Left lobe of liver (tissue), 2 donors: ENCODE results near the gene ERC1. TPM values are rescaled to one million over a fixed set of nuclear protein-coding genes. Genes with fewer than 3 reads are reported as not detected.
"Not testable (repeated sequence)": the region's sequence is repeated elsewhere in the genome, so short reads cannot be mapped to it uniquely, and the experiment has no call there.

Source experiments
- ATAC-seq: fragments of 200-7000 bp; cut with Tn5 transposase; one replicate; pipeline ENCODE4 v1.9.1; 2020; ENCODE audit warnings: mild to moderate bottlenecking, moderate library complexity
- DNase-seq: peaks from one replicate; pipeline ENCODE4 v3.0.0-alpha.2; 2020; ENCODE audit warnings: low spot score
- total RNA-seq: library from RNA; stranded (reverse); gene quantifications from one replicate; pipeline ENCODE4 v1.2.1, GENCODE V29; 2021
- donor health status: DM: no; HTN: no; CAD: no; lungs with moderate emphysema.
- donor health status: DM: no; HTN: yes; CAD: no.

The ERC1 gene
- total RNA-seq, 1 donor from 2014 or later: 27.8 TPM

DNA sequence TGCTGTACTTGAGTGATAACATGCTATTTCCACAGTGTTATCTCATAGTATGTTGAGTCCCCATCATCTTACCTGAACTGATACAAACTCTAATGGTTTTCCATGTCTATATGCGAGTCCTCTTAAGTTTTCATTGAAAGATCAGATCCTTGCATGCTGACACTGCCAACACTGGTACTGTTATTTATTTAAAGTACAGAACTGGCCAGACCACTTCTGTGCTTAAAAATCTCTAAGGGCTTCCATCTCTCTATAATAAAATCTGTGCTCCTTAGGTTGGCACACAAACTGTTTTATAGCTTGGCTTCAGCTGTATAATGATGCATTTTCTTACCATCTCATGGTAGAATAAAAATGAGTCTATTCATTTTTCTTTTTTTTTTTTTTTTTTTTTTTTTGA is 188.1 kb downstream of the ERC1 start:
- DNase-seq (no peak), ATAC-seq (no peak)

DNA sequence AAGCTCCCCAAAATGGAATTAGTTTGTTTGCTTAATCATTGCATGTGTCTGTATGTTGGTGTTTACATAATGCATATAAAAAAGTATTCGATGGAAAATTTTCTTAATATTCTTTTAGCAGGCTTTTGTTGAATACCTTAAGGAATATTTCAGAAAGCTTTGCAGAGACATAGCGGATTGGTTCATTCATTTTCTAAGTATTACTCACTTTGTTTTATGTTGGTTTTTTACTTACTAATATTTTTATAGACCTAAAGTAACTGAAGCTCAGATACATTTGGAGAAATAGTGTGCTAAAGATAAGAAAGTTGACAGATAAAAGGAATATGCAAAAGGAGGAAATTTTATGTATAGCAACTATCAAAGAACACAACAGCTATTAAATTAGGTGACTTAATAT is 191.0 kb downstream of the ERC1 start:
- DNase-seq (no peak), ATAC-seq (no peak)

DNA sequence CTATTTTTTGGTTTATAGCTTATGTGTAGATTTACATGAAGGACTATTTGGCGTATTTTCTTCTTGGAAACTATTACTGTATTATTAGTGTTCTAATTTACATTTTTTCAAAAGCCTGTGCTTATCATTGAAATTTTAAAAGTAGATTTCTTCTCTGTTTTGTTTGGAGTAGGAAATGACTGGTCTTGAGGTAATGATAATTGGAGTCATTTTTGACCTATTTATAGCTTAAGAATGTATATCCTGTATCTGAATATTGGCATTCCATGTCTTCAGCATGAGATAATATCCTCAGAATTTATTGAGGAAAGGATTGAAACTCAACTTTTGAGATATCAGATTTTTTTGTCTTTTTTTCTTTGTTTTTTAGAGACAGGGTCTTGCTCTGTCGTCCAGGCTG is 193.4 kb downstream of the ERC1 start:
- no peak for ATAC-seq
- DNase-seq: no peak

DNA sequence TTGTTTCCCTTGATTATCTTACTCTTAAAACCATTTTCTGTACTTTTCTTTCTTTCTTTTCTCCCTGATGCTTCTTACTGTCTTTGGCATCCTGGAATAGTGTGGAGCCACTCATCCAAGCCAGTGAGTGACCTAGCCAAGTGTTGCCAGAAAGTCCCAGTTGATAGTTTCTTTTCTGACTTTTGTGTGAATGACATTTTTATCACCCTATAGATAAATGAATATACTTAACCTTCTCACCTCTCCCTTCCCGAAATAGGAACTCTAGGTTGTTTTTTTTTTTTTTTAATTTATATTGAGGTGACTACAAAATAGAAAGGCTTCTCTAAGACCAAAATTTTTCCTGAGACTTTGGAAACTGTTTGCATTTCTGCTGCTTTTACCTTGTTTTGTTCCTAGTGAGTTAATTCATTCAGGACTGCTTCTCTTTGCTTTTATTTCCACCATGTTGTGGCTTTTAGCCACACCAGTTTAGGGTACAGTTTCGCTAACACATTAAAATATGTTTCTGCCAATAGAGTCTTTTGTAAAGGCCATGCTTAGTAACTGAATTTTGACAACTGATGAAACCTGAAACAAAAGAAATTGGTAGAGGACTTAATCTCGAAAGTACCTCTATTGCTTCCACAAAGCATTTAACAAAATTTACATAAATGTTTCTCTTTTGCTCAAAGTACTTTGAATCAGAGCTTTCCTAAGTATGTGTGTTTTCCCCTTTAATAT is 194.6 kb downstream of the ERC1 start:
- ATAC-seq (no peak), DNase-seq (no peak)

DNA sequence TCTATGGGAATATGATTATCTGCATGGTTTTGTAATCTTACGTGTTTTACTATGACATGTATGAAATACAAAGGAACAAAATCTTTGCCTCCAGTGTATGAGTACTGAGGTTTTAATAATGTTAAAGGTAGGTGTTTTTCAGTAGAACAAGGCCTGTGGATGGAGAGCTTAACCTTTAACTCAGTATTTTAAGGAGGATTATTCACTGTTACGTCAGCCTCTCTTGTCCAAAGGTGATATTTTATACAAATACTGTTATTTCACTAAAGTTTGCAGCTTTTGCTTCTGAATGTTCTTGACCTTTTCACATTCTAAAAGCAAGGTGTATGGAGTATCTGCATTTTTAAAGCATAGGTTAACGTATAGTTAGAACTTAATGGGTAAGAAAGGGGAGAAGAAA is 195.3 kb downstream of the ERC1 start:
- peak; percentile 79 for ATAC-seq
- no peak for DNase-seq

DNA sequence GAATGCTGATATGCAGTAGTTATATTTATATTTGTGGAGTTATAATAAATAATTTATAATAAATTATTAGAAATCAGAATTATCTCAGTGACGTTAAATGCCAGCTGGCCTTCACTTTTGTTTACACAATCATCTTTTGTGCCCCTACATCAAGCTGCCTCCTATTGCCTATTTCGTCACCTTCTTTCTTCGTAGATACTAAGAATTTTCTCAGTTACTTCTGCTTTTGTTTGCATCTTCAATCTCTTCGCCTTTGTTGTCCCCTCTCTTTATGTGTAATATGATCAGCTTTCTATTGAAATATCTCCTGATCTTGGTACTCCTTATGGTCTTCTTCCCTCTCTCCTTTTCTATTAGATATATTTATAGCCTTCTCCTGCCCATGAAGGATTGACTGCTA is 197.0 kb downstream of the ERC1 start:
- no peak for DNase-seq

DNA sequence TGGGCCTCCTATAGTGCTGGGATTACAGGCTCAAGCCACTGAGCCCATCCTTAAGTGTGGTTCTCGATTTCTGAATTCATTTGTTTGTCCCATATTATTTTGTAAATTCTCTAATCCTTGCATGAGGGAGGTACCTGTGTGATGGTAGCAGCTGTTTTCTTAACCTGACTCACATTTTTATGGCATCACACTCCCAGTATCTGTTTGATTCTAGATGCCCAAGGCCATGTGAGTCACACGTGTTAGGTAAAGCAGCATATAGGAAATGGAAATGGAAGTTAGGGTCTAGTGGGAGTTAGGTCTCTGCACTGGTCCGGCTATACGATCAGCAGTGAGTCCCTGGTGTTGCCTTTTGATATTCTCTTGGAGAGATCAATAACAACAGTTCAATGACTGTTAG is 198.1 kb downstream of the ERC1 start:
- DNase-seq: no peak
- ATAC-seq: no peak

More for the DNA sequence above, 197.0 kb downstream of the ERC1 start:
- no peak for ATAC-seq

DNA sequence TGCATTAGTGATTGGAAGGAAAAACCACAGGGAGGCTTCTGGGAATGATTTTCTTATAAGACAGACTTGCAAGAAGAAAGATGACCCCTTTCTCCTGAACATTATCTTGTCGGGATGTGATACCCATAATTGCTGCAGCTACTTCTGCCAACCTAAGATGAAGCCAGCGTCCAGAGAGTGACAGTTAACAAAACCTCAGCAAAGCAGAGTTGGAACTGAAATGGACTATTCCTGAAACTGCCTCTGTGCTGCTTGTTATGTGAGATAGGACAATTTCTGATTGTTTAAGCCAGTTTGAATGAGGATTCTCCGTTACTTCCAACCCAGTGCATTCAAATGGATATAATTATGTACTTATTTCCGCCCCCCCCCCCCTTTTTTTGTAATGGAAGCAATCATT is 204.5 kb downstream of the ERC1 start:
- DNase-seq (no peak), ATAC-seq (no peak)

DNA sequence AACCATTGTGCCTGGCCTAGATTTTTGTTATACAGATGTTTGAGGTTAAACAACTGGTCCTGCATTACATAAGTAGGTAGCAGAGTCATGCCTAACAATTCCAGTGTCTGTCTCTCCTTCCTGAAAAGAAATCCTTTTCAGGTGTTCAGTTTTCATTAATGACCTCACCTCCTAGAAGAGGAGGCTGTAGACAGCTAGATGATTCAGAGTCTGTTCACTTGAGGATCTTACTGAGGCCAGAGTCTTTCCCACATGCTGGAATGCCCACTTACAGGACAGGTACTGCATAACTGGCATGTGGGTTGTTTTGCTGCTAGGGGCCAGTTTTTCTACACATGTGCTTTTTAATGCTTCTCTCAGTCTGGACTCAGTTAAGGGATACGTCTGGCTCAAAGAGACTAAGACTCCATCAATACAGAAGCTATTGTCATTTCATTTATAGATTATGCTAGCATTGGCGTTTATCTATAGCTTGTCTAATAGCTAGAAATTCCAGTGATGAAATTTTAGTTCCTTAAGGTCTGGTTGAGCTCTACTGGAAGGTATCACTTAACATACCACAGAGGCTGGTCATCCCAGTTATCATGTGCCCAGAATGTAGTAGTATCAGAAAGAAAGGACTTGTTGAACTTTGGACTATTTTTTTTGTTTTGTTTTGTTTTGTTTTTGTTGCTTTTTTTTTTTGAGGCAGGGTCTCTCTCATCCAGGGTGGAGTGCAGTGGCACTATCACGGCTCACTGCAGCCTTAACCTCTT is 206.4 kb downstream of the ERC1 start:
- DNase-seq (no peak), ATAC-seq (no peak)

DNA sequence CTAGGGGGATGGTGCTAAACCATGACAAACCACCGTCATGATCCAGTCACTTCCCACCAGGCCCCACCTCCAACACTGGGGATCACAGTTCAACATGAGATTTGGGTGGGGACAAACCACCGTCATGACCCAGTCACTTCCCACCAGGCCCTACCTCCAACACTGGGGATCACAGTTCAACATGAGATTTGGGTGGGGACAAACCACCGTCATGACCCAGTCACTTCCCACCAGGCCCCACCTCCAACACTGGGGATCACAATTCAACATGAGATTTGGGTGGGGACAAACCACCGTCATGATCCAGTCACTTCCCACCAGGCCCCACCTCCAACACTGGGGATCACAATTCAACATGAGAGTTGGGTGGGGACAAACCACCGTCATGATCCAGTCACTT is 207.8 kb downstream of the ERC1 start:
- ATAC-seq: not testable (repeated sequence)

DNA sequence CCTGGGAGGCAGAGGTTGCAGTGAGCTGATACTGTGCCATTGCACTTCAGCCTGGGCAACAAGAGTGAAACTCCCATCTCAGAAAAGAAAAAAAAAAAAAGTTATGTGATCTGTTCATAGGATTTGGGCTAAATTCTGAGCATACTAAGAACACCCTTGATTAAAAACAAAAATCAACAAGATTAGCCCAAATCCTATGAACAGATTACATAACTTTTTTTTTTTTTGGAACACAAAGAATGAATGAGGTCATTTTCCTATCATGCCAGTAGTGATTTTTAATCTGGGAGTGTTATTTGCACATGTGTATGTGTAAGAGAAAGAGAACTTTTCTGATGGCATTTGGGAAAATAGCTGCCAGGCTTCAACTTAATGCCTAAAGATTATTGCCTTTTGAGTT is 208.7 kb downstream of the ERC1 start:
- peak; percentile 43 for ATAC-seq
- DNase-seq: no peak

More for the DNA sequence above, 207.8 kb downstream of the ERC1 start:
- DNase-seq: not testable (repeated sequence)

DNA sequence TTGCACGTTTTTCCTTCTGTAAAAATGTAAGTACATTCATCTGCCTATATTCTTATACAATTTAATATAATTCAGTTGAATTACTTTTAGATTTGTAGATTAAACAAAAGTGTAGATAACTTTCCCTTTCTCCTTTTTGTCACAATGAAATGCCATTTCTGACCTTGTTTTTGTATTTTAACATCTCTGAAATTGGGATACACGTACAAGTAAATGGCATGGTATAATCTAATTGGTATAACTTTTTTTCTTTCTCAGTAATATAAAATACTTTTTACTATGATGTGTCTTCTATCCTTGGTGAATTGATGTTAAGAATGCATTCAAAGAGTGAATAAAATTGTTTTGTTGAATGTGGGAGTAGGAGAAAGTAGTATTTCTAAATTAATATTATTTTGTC is 210.0 kb downstream of the ERC1 start:
- DNase-seq (no peak), ATAC-seq (no peak)

DNA sequence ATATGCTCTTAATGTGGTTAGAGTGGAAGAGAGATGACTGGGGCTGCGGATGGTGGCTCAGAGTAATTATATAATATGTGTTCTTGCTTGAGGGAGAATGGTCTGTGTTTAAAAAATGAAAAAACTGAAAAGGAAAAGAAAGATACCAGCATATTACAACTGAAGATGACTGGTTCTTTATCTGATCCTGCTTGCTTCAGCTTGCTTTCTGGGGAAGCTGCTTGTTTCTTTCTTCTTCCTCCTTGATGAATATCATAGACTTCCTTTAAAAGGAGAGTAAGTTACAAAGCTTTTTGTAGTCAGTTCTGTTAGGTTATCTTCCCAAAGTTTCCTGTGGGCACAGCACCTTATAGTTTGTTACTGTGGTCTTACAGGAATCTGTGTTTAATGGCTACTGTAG is 210.9 kb downstream of the ERC1 start:
- DNase-seq (no peak), ATAC-seq (no peak)

DNA sequence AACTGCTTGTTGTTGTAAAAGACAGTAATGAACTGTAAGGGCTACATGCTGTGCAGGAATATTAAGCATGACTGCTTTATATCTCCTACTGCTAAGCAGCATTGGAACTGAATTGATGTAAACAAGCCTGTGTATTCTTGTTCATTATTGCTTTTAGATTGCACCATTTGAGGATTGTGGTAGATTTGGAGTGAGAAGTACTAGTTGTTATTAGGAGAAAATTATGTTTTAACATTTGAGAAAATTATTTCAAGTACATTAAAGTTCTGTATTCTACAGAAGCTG is 212.7 kb downstream of the ERC1 start:
- DNase-seq (no peak), ATAC-seq (no peak)

DNA sequence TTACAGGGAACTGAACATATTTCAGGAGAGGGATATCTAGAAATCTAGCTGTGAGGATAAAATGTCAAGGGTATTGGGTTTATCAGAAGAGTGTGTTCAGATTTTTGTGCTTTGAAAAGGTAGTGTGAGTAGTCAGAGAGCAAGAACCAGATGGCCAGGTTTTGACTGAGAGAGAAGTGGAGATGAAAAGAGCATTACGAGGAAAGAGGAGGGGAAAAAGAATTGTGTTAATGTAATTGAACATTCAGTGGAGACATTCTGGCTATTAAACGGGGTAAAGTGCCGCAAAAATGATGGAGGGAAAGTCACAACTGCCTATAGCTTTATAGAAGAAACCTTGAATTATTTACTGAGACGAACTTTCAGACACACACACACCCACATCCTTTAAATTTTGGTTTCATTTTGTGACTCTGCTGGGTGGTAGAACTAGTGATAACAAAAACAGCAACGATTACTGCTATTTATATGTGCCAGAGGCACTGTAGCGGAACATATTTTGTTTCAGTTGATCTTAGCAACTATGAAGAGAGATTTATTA is 213.6 kb downstream of the ERC1 start:
- ATAC-seq: no peak
- no peak for DNase-seq

DNA sequence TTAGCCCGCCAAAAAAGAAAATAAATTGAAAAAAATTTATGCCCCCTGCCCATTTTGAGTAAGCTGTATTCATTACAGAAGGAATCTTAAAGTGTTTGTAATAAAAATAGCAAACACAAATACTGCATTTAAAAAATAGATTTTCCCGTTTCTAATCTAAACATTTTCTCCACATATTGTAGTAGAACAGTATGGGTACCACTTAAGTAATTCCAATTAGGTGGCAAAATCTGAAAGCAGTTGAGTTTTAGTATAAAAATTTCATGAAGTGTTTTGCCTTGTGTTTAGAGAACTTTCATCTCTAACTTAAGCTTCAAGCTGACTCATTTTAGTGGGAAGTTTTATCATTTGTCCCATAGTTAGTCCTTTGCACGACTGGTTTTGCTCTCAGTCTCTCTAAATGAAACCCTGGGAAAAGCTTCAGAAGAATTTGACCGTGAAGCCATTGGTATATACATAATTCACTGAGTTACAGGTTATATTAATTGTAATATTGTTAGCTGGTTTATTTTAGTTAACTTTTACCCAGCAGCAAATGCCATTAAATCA is 214.6 kb downstream of the ERC1 start:
- DNase-seq (no peak), ATAC-seq (no peak)

DNA sequence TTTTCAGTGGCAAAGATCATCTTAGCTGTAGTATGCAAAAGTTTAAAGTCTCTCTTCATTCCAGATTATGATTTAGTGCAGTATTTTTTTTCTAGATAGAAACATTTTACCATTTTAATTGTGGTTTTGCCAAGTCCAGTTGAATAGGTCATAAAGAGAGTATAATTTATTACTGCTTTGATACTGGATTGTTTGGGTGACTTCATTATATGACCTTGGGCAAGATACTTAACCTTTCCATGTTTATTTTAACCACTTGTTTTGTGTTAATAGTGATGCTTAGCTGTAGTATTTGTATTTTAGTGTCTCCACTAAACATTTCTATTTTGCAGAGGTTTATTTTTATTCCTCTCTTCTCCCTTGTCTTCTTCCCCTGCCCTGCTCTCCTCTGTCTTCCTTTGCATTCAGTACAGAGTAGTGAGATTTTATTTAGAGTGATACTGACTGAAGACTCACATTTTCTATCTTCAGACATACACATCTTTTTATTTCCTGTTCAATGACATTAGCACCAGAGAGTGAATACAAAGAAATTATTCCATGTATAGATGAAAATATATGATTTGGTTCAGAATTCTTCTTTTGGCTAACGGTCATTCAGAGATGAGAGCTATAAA is 215.2 kb downstream of the ERC1 start:
- no peak for ATAC-seq

DNA sequence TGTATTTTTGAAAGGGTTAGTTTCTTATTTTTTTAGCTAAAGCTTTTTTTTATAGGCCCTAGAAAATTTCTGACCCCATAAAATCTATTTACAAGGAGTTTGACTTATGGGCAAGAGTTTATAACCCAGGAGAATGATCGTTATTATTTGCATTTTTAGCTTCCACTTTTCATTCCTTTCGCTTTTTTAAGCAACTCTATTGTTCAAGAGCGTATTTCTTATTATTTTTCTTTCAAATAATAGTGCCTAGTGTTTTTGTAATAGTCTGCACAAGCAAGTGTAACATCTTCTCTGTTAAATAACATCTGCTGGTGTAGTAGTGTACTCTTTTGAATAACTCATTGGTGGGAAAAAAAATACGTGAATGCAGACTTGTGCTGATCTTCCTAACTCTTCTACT is 216.3 kb downstream of the ERC1 start:
- no peak for DNase-seq
- no peak for ATAC-seq

More for the DNA sequence above, 215.2 kb downstream of the ERC1 start:
- DNase-seq: no peak

DNA sequence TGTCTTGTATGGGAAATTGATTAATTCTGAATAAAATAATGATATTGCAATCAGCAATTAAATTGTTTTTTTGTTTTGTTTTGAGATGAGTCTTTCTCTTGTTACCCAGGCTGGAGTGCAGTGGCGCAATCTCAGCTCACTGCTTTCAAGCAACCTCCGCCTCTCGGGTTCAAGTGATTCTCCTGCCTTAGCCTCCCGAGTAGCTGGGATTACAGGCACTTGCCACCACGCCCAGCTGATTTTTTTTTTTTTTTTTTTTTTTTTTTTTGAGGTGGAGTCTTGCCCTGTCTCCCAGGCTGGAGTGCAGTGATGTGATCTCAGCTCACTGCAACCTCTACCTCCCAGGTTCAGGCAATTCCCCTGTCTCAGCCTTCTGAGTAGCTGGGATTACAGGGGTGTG is 217.7 kb downstream of the ERC1 start:
- not testable (repeated sequence) for ATAC-seq, DNase-seq

DNA sequence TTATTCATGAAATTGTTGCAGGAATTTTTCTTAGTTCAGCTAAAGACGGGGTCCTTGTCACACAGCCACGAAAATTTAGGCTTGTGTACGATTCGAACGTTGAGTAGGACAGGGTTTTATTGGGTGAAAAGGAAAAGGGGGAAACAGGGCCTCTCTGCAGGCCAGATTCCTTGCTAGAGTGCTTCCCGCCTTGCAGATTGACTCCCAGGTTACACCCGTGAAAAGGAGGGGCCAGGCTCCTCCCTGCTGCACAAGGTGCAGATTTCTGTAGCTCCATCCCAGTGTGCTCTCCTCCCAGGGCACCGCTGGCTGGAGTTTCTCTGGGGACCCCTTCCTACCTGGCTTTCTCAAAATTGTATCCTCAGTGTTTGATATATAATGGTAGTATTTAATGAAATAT is 221.5 kb downstream of the ERC1 start:
- no peak for ATAC-seq
- no peak for DNase-seq

DNA sequence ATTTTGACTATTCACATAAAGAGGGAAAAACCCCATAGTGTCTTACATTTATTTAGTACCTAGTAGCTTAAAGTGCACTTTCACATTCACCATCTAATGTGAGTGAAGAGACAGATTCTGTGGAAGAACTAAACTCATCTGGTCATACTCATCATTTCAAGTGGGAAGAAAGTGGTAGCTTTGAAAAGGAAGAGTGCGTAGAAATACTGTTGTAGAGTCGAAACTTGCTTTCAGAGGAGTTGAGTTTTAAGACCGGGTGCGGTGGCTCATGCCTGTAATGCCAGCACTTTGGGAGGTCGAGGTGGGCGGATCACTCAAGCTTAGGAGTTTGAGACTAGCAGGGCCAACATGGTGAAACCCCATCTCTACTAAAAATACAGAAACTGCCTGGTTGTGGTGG is 222.2 kb downstream of the ERC1 start:
- DNase-seq (no peak), ATAC-seq (no peak)
